ENCODE results near the gene HUS1.
"Not testable (repeated sequence)": the region's sequence is repeated elsewhere in the genome, so short reads cannot be mapped to it uniquely, and the experiment has no call there.

Gene HUS1

GRCh38 chr7:47943676-47944474 lies 35.5 kb downstream of the HUS1 start:
- no peak for DNase-seq

- not testable (repeated sequence) for DNase-seq
Measured at GRCh38 chr7:47942651-47943050, 36.8 kb downstream of the HUS1 start.

- no peak for DNase-seq
Measured at GRCh38 chr7:47942132-47942531, 37.3 kb downstream of the HUS1 start.

- no peak for DNase-seq
Measured at GRCh38 chr7:47941136-47941844, 38.1 kb downstream of the HUS1 start.

GRCh38 chr7:47940088-47941013 lies 39.1 kb downstream of the HUS1 start:
- no peak for DNase-seq

- DNase-seq = no peak
Measured at GRCh38 chr7:47939425-47940036, 39.9 kb downstream of the HUS1 start.

- DNase-seq = no peak
Measured at GRCh38 chr7:47938574-47939165, 40.7 kb downstream of the HUS1 start.

- no peak for DNase-seq
Measured at GRCh38 chr7:47937711-47938573, 41.5 kb downstream of the HUS1 start.

GRCh38 chr7:47937065-47937687 lies 42.2 kb downstream of the HUS1 start:
- DNase-seq = peak; percentile 76

GRCh38 chr7:47936323-47936722 lies 43.1 kb downstream of the HUS1 start:
- DNase-seq = no peak

GRCh38 chr7:47935336-47935735 lies 44.1 kb downstream of the HUS1 start:
- no peak for DNase-seq

GRCh38 chr7:47934831-47935230 lies 44.6 kb downstream of the HUS1 start:
- no peak for DNase-seq

- no peak for DNase-seq
Measured at GRCh38 chr7:47933215-47933614, 46.2 kb downstream of the HUS1 start.

GRCh38 chr7:47932466-47933037 lies 46.9 kb downstream of the HUS1 start:
- no peak for DNase-seq

GRCh38 chr7:47932016-47932415 lies 47.4 kb downstream of the HUS1 start:
- no peak for DNase-seq

GRCh38 chr7:47931005-47932004 lies 48.1 kb downstream of the HUS1 start:
- no peak for DNase-seq

GRCh38 chr7:47924266-47924665 lies 55.1 kb downstream of the HUS1 start:
- no peak for DNase-seq

GRCh38 chr7:47923081-47923875 lies 56.1 kb downstream of the HUS1 start:
- not testable (repeated sequence) for DNase-seq

Measured in DMS79 (cell line).